VCaP (cell line): Measurements from ENCODE around the gene EDARADD.

Source experiments
- H3K27ac ChIP-seq: fragments of 450-650 bp; 2 replicates; pipeline ENCODE4 v1.5.1; 2017
- CTCF ChIP-seq: fragments of 450-650 bp; conservative IDR thresholded peaks from 2 replicates; pipeline ENCODE4 v1.5.1; 2017; ENCODE audit warnings: mild to moderate bottlenecking, moderate library complexity

Gene EDARADD

GRCh38 chr1:236522937-236523703 lies 129.0 kb downstream of the EDARADD start:
- H3K27ac ChIP-seq = peak overlapping the region; percentile 99
- TF ChIP-seq CTCF = no peak

GRCh38 chr1:236523704-236524141 lies 129.6 kb downstream of the EDARADD start, which contains the start of gene LGALS8:
TSS of gene LGALS8 (plus strand) at chr1:236523982. CDS start at chr1:236526071, 2,089 bp downstream.
- no peak for TF ChIP-seq CTCF
- peak within 1 kb of the TSS; percentile 99 for H3K27ac ChIP-seq

DNA sequence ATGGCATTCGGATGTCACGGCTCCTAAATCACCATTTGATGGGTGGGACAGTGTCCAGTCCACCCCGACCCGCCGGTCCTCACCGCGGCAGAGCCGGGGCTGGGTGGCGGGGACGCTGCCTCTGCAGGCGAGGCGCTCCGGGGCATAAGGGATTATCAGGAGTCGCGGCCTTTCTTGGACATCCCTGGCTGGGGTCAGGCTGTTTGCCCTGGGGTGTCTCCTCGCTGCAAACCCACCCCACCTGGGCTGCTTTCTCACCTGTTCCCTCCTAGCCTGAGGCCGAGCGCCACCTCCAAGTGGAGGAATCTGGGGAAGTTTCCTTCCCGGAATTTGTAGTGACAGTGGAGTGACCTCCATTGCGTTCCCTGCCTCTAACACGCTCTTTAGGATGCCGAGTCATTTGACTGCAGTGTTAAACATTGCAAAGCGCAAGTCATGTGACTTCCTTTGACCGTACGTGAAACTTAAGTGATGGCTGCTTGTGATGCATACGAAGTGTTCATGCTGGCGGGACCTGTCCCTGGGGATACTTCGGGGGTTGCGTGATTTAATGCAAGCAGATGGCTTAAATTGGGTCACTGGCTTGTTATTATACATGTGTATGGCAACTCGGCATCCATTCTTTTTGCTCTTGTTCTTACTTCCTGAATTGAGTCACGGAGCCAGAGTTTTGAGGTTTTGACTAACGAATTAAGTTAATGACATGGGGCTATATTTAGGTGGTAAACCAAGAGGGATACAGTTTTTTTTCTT lies 130.2 kb downstream of the EDARADD start:
- TF ChIP-seq CTCF = no peak
- H3K27ac ChIP-seq = peak overlapping the region; percentile 99

DNA sequence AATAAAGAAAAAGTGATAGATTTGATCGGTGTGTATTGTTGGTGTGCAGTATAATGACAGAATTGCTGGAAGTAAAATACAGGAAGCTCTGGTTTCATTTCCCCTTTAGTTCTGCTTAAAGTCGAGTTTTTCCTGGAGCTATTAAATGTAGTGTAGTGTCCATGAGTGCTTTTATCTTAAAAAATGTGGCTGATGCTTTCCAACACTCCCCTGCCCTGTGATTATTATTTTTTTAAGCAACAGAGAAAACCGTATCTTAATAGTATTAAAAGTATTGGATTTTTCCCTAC lies 130.8 kb downstream of the EDARADD start:
- no peak for TF ChIP-seq CTCF
- H3K27ac ChIP-seq = peak overlapping the region; percentile 99

GRCh38 chr1:236526079-236526478 lies 132.0 kb downstream of the EDARADD start:
- peak overlapping the region; percentile 99 for H3K27ac ChIP-seq
- no peak for TF ChIP-seq CTCF

GRCh38 chr1:236530286-236530685 lies 136.2 kb downstream of the EDARADD start:
- TF ChIP-seq CTCF = no peak
- H3K27ac ChIP-seq = peak overlapping the region; percentile 61

DNA sequence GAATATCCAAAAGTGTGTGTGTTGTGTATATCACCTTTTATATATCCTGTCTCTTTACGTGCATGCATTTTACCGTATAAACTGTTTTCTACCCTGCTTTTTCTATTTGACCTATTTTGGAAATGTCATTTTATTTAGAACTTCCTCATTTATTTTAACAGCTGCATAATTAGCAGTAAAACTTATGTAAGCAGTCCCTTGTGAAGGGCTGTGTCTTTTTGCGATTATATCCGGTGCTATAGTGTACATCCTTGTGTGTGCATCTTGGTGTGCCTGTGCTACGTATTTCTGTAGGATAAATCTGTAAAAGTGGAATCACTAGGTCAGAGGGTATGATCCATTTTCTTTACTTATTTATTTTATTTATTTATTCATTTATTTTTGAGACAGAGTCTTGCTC lies 136.9 kb downstream of the EDARADD start:
- H3K27ac ChIP-seq = peak overlapping the region; percentile 61
- no peak for TF ChIP-seq CTCF
